Inferior parietal cortex (tissue), 1 donor: ENCODE data around the gene FAM3A.
"Not testable (repeated sequence)": the region's sequence is repeated elsewhere in the genome, so short reads cannot be mapped to it uniquely, and the experiment has no call there.

Experiments
- DNase-seq: peaks from one replicate; pipeline ENCODE4 v3.0.0-alpha.2; 2016; ENCODE audit errors: extremely low spot score

FAM3A gene

GRCh38 chrX:154515966-154516655 is at the start of gene FAM3A:
TSS of gene FAM3A (minus strand) at chrX:154516232. CDS start at chrX:154515772, 460 bp downstream.
- peak; percentile 77 for DNase-seq

GRCh38 chrX:154562295-154562694 is 46.3 kb upstream of the FAM3A start:
- DNase-seq: not testable (repeated sequence)

DNA sequence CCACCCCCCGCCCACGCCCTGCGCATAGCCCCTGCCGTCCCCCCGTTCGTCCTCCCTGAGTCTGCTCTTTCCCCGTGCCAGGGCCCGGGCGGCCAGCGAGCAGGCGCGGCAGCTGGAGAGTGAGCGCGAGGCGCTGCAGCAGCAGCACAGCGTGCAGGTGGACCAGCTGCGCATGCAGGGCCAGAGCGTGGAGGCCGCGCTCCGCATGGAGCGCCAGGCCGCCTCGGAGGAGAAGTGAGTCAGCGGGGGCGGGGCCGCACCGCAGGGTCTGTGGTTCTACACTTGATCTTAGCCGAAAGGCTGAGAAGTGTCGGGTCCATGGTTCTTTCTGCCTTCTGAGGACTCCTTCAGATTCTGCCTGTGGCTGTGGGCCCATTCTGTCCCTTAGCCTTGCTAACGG is 44.3 kb upstream of the FAM3A start:
- not testable (repeated sequence) for DNase-seq

DNA sequence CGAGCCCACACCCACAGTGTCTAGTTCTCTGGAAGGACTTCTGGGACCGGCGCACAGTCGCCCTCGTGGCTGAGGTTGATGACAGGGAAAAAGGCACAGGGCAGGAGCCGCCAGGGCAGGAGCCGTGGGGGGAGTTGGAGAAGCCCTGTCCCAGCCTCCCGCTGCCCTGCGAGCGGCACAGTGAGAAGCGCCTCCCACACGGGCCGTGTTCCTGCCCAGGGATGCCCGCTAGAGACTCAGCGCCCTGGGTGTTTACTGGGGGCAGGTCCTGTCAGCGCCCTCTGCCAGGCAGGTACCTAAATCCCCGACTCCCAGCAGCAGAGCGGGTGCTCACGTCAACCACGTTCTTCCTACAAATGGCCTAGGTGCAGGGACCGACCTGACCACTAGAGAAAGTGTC is 42.9 kb upstream of the FAM3A start:
- not testable (repeated sequence) for DNase-seq

- DNase-seq: not testable (repeated sequence)
Measured at GRCh38 chrX:154558060-154558690, 42.1 kb upstream of the FAM3A start.

DNA sequence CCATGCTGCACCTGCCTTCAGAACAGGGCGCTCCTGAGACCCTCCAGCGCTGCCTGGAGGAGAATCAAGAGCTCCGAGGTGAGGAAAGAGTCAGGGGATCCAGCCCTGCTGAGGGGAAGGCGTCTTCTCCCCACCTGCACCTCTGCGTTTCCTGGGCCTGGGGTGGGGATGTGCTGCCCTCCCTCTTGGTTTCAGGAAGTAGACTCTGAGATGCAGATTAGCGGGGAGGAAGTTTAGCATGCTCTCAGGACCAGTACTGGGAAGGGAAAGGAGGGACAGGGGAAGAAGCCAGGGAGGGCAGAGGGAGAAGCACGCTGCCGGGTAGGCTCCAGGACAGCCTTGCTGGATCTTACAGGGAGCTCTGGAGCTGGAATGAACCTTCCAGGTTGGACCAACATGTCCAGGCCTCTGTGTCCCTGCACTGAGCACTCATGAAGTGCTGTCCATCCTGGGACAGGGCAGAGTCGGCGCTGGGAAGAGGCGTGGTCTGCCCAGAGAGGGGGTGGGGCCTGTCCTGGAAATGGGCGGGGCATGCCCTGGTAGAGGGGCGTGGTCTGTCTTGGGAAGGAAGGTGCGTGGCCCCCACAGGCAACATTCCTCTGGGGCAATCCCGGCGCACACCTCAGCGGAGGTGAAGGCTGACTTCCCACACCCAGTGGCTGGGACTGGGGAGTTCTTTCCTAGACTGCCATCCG is 36.2 kb upstream of the FAM3A start:
- DNase-seq: not testable (repeated sequence)

- DNase-seq: no peak
Measured at GRCh38 chrX:154549766-154550165, 33.7 kb upstream of the FAM3A start.

DNA sequence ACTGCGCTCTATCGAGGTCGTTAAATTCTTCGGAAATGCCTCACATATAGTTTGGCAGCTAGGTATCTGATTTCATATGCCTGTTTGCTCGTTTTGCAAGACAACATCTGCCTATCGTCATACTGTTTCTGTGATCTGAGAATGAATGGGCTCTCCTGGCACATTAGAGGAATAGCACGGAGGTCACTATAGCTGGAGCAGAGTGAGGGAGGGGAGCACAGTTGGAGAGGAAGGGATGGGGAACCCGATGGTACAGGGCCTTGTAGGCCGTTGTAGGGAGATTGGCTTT is 31.9 kb upstream of the FAM3A start:
- DNase-seq: no peak

DNA sequence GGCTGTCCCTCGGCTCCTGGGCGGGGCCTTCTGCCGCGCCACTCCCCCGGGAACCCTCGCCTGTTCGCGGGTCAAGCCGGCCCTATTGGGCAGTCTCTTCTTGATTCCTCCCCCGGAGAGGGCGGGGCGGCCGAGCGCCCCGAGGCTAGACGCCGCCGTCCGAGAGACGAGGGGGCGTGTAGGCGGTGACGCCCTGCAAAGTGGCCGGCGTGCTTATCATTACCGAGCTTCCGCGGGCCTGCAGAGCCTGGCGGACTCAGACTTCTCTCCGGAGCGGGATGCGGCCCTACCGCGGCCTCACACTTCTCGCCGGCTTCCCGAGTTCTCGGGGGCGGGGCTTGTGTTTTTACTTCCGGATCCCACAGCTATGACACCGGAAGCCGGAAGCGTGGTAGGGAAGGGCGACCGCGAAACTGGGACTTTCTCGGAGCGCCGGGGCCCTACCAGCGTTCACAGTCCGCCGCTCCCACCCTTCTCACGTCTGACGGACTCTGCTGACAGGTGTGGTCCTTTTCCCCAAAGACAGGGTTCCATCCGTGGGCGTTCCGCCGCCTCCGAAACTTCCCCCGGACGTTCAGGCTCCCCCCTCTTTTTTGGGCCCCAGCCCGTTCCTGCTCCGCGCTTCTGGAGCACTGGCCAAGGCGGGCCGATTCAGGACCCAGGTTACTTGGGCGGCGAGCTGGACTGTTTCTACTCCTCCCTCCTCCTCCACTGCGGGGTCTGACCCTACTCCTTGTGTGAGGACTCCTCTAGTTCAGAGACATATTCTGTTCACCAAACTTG is 31.4 kb upstream of the FAM3A start, which contains the start of gene IKBKG:
Gene IKBKG (plus strand): TSS at position 376 of the 783 bp plus-strand sequence. CDS start 4,383 bp downstream, outside the sequence.
- peak; percentile 85 for DNase-seq

- DNase-seq: no peak
Measured at GRCh38 chrX:154546354-154547244, 30.6 kb upstream of the FAM3A start, which contains the start of gene G6PD. TSS of gene G6PD (minus strand) at chrX:154546846. CDS start at chrX:154546155, 691 bp downstream.

DNA sequence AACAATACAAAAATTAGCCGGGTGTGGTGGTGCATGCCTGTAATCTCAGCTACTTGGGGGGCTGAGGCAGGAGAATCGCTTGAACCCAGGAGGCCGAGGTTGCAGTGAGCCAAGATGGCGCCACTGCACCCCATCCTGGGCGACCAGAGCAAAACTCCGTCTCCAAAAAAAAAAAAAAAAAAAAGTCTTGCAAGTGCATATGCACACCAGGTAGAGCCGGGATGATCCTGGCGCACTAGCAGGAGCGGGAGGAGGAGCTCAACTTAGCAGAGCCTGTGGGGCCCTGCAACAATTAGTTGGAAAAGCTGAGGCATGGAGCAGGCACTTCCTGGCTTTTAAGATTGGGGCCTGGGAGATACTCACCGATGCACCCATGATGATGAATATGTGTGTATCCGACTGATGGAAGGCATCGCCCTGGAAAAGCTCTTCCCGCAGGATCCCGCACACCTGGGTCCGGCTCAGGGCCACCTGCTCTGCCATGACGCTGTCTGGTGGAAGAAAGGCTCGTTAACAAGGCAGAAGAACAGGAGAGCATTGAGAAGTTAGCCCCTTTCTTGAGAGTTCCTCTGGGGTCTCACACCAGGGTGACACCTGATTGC is 29.7 kb upstream of the FAM3A start:
- no peak for DNase-seq

DNA sequence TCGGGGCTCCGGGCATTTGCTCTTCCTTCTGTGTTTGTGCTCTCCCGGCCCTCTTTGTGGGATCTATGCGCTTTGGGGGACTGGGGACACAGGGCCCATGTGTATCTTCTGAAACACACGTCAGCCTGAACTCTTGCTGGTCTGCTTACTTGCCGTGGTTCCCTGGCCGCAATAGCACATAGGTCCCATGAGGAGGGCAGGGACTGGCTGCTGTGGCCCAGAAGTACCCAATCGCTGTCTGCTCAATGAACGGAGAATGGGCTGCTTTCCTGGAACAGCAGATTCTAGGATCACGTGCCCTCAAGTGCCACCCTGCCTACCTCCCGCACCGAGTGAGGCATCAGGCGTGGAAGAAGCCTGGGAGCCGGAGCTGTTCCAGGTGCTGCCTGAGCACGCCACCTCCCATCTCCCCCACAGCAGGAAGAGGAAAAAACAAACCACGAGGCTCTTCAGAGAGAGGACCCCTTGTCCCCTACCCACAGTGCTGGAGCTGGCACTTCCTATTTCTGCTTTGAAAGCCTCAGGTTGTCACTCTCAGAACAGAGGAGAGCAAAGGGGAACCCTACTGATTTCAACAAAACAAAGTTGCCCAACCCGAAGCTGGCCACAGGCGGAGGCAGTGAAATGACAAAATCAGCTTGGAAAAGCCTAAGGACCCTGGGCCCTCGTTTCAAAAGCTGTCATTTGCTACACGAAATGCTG is 26.8 kb upstream of the FAM3A start:
- no peak for DNase-seq

GRCh38 chrX:154541896-154542722 is 26.1 kb upstream of the FAM3A start:
- no peak for DNase-seq

- DNase-seq: no peak
Measured at GRCh38 chrX:154541589-154541895, 25.5 kb upstream of the FAM3A start.

DNA sequence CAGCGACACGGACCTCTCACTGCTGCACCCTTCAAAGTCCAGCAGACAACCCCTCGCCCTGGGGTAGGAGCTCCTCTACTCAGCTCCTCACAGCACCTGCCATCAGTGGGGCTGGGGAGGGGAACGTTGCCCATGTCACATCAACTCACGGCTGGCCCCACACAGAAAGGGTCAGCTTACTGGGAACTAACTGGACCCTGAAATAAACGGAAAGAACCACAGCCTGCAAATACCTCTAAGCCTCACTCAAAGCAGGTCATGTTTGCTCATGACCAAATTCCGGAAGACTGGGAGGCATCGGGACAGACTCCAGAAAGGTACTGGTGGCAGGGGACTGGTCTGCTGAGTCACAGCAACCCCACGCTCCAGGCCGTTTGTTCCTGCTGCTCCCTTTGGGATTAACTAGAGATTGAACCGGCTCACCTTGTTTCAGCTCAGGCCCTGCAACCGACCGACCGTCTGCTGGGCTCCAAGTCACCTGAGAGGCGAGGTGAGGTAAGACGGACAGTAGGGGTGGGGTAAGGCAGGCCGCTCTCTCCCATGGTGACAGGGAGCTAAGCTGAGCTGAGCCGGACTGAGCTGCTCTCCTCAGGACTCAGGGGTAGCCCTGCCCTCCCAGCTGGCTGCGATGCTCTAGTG is 25.0 kb upstream of the FAM3A start:
- no peak for DNase-seq

DNA sequence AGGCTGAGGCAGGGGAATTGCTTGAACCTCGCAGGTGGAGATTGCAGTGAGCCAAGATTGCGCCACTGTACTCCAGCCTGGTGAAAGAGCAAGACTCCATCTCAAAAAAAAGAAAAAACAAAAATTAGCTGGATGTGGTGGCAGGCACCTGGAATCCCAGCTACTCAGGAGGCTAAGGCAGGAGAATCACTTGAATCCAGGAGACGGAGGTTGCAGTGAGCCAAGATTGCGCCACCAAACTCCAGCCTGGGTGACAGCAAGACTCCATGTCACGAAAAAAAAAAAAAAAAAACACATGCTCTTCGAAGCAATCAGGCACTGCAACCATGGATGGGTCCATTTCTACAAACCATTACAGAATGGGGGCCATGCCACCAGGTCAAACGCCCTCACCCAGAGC is 24.3 kb upstream of the FAM3A start:
- not testable (repeated sequence) for DNase-seq

- DNase-seq: no peak
Measured at GRCh38 chrX:154539077-154539476, 23.0 kb upstream of the FAM3A start.

DNA sequence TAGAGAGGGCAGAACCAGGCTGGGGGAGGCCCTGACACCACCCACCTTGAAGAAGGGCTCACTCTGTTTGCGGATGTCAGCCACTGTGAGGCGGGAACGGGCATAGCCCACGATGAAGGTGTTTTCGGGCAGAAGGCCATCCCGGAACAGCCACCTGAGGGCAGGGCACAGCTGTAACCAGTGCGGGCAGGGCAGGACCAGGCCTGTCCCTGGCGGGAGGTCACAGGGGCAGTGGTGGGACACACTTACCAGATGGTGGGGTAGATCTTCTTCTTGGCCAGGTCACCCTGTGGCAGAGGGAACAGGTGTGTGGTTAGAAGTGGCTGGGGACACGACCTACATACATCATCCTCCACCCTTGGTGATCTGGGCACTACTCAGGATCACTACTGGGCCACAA is 19.9 kb upstream of the FAM3A start:
- DNase-seq: no peak
